A549 (cell line): Measurements from ENCODE around the gene IL20RB.

Experiments used
- CHD2 ChIP-seq: fragments of 150-350 bp; IDR thresholded peaks from 2 replicates; pipeline ENCODE4 v1.6.1; 2014; ENCODE audit warnings: low read length; ENCODE audit not compliant: partially characterized antibody
- E2F6 ChIP-seq: IDR thresholded peaks from 2 replicates; pipeline ENCODE4 v1.6.1; 2012; ENCODE audit warnings: low read depth, borderline replicate concordance
- TP53 ChIP-seq: fragments of 250-450 bp; sonication (Bioruptor Pico); IDR thresholded peaks from 2 replicates; pipeline ENCODE4 v1.5.0; 2021; ENCODE audit warnings: mild to moderate bottlenecking, moderate library complexity
- USF2 ChIP-seq: fragments of 450-650 bp; IDR thresholded peaks from 2 replicates; pipeline ENCODE4 v1.6.1; 2014; ENCODE audit warnings: antibody characterized with exemption
- TF ChIP-seq, protein P1 (sequence below): IDR thresholded peaks from 2 replicates; pipeline ENCODE4 v1.6.1; 2012
- TF ChIP-seq, protein P2 (sequence below): fragments of >200 bp; sonication (Bioruptor Twin); formaldehyde crosslinking; IDR thresholded peaks from 3 replicates; pipeline ENCODE4 v1.5.1; 2016

DNA sequence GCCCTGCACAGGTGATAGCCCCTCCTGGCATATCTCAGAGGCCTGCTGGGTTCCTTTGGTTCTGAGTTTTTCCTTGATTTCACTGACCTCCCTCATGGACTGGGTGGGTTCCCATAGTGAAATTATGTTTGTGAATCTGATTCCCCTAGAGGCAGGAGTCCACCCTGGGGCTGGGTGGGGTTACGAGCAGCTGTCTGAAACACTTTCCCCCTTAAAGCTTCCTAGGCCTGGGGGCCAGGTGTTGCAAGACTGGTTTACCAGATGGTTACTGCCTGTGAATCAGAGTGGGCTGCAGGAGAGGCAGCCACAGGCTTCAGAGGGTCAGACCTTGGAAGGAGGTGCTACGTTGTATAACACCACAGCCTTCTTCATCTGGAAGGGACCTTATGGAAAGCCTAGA is 34.3 kb downstream of the IL20RB start:
- TF ChIP-seq E2F6 (no peak), CHD2 (no peak), USF2 (no peak), TP53 (CRISPR knock-in tag) (no peak)
- TF ChIP-seq, protein P1, sequence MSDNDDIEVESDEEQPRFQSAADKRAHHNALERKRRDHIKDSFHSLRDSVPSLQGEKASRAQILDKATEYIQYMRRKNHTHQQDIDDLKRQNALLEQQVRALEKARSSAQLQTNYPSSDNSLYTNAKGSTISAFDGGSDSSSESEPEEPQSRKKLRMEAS: no peak
- TF ChIP-seq, protein P2, sequence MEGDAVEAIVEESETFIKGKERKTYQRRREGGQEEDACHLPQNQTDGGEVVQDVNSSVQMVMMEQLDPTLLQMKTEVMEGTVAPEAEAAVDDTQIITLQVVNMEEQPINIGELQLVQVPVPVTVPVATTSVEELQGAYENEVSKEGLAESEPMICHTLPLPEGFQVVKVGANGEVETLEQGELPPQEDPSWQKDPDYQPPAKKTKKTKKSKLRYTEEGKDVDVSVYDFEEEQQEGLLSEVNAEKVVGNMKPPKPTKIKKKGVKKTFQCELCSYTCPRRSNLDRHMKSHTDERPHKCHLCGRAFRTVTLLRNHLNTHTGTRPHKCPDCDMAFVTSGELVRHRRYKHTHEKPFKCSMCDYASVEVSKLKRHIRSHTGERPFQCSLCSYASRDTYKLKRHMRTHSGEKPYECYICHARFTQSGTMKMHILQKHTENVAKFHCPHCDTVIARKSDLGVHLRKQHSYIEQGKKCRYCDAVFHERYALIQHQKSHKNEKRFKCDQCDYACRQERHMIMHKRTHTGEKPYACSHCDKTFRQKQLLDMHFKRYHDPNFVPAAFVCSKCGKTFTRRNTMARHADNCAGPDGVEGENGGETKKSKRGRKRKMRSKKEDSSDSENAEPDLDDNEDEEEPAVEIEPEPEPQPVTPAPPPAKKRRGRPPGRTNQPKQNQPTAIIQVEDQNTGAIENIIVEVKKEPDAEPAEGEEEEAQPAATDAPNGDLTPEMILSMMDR: no peak
